PC-9 (cell line): Measurements from ENCODE around the gene PHF21A. TPM values are rescaled to one million over a fixed set of nuclear protein-coding genes. Genes with fewer than 3 reads are reported as not detected.

Source experiments
- BruUV-seq: library from RNA; stranded (reverse); fragments of 400-500 nt; replicated peaks from 2 replicates; lab custom pipeline; 2021; lab: Mats Ljungman, UMichigan
- CTCF ChIA-PET: fragments of 300-600 bp; sonication (Branson Sonifier 250); formaldehyde crosslinking; loops from one replicate; lab custom pipeline; 2022; ENCODE audit warnings: antibody characterized with exemption; lab: Charles Lee
- POLR2A ChIA-PET: fragments of 300-600 bp; sonication (Branson Sonifier 250); formaldehyde crosslinking; loops from one replicate; lab custom pipeline; 2022; ENCODE audit warnings: antibody characterized with exemption; ENCODE audit not compliant: unreplicated experiment; lab: Charles Lee
- DNase-seq, 2 experiments: peaks; one replicate each; pipeline versions ENCODE4 v3.0.0 to v3.0.0-alpha.2; 2015 to 2022; ENCODE audit warnings: mixed read lengths in 1 of 2
- H2AFZ ChIP-seq: fragments of 200-600 bp; sonication (generic); 2 replicates; pipeline ENCODE4 v1.8.1; 2017; ENCODE audit warnings: antibody characterized with exemption
- H3F3A ChIP-seq: fragments of 200-600 bp; sonication (generic); 2 replicates; pipeline ENCODE4 v1.8.1; 2017; ENCODE audit warnings: antibody characterized with exemption, mild to moderate bottlenecking, low read depth; ENCODE audit not compliant: insufficient read depth
- H3K27ac ChIP-seq: fragments of 200-600 bp; sonication (generic); 2 replicates; pipeline ENCODE4 v1.6.1; 2016; ENCODE audit warnings: mixed run types
- H3K27me3 ChIP-seq: fragments of 200-600 bp; sonication (generic); 2 replicates; pipeline ENCODE4 v1.6.1; 2016; ENCODE audit warnings: low read depth, mixed run types; ENCODE audit not compliant: insufficient read depth
- H3K36me3 ChIP-seq: fragments of 200-600 bp; sonication (generic); 2 replicates; pipeline ENCODE4 v1.6.1; 2016; ENCODE audit warnings: low read depth, mixed run types
- H3K4me1 ChIP-seq: fragments of 200-600 bp; sonication (generic); replicated peaks from 2 replicates; pipeline ENCODE4 v1.6.1; 2016; ENCODE audit warnings: mixed run types; ENCODE audit not compliant: insufficient read depth
- H3K4me2 ChIP-seq: fragments of 200-600 bp; sonication (generic); 2 replicates; pipeline ENCODE4 v1.6.1; 2017; ENCODE audit warnings: mixed run types
- H3K4me3 ChIP-seq: fragments of 200-600 bp; sonication (generic); 2 replicates; pipeline ENCODE4 v1.6.1; 2016; ENCODE audit warnings: mixed run types
- H3K79me2 ChIP-seq: fragments of 200-600 bp; sonication (generic); 2 replicates; pipeline ENCODE4 v1.6.1; 2017; ENCODE audit warnings: low read depth, mixed run types
- H3K9me2 ChIP-seq: fragments of 200-600 bp; sonication (generic); 2 replicates; pipeline ENCODE4 v1.8.1; 2017; ENCODE audit warnings: mild to moderate bottlenecking; ENCODE audit not compliant: insufficient read depth
- H3K9me3 ChIP-seq: fragments of 200-600 bp; sonication (generic); 2 replicates; pipeline ENCODE4 v1.8.1; 2016; ENCODE audit warnings: low read depth; ENCODE audit not compliant: insufficient read depth
- H4K20me1 ChIP-seq: fragments of 200-600 bp; sonication (generic); 2 replicates; pipeline ENCODE4 v1.8.1; 2017; ENCODE audit not compliant: insufficient read depth
- CTCF ChIP-seq: fragments of 200-600 bp; sonication (generic); conservative IDR thresholded peaks from 2 replicates; pipeline ENCODE4 v1.6.1; 2017; ENCODE audit warnings: mixed run types, antibody characterized with exemption, mild to moderate bottlenecking, moderate library complexity
- EZH2 ChIP-seq: fragments of 200-600 bp; sonication (generic); IDR thresholded peaks from 2 replicates; pipeline ENCODE4 v1.8.0; 2017; ENCODE audit warnings: antibody characterized with exemption, low read depth
- intact Hi-C: fragments of 100-400 bp; cut with micrococcal nuclease; formaldehyde crosslinking; loops from one replicate; pipeline ENCODE4 v1.10.0; 2022; ENCODE audit not compliant: unreplicated experiment
- total RNA-seq: library from RNA; stranded (reverse); gene quantifications from 2 replicates; pipeline ENCODE4 v1.2.3, GENCODE V29; 2021

PHF21A gene
- total RNA-seq, 1 experiment from 2014 or later, result 54.3 TPM

GRCh38 chr11:46143049-46143806, 22.0 kb upstream of the PHF21A start:
- ChIA-PET CTCF (interaction anchor here (1.2 kb wide), 1 partner anchor 17 kb away, joined by 3 read pairs; no protein-coding TSS in a partner anchor), POLR2A (interaction anchor here (0.6 kb wide), 1 partner anchor 26 kb away, joined by 5 read pairs; no protein-coding TSS in a partner anchor)

GRCh38 chr11:46142561-46142960, 21.3 kb upstream of the PHF21A start:
- Histone ChIP-seq H3K27me3 (no peaks in the 10 kb centered on the region), H3K27ac (no peak overlapping the region), H3K4me1 (no peaks in the 10 kb centered on the region), H3K9me3 (no peaks in the 10 kb centered on the region), H4K20me1 (no peaks in the 10 kb centered on the region), H3K9me2 (no peaks in the 10 kb centered on the region), H3K36me3 (no peaks in the 10 kb centered on the region), H3F3A (no peaks in the 10 kb centered on the region), H3K4me3 (no peak overlapping the region), H3K79me2 (no peaks in the 10 kb centered on the region), H3K4me2 (no peak overlapping the region), H2AFZ (no peak overlapping the region)
- POLR2A ChIA-PET, result no interaction called here
- no TSS peak for BruUV-seq
- CTCF ChIA-PET, result no interaction called here
- intact Hi-C loops, result no loop called here
- DNase-seq, result no peak
- no peak for TF ChIP-seq EZH2
- no peak for TF ChIP-seq CTCF

More at GRCh38 chr11:46143049-46143806, 22.0 kb upstream of the PHF21A start:
- H3F3A ChIP-seq, result no peaks in the 10 kb centered on the region
- TF ChIP-seq CTCF, result no peak
- TF ChIP-seq EZH2, result no peak
- intact Hi-C loops, result no loop called here
- no peaks in the 10 kb centered on the region for H3K27me3 ChIP-seq
- no peaks in the 10 kb centered on the region for H3K36me3 ChIP-seq
- H3K9me3 ChIP-seq, result no peaks in the 10 kb centered on the region
- no peak overlapping the region for H2AFZ ChIP-seq
- no peaks in the 10 kb centered on the region for H3K9me2 ChIP-seq
- no TSS peak for BruUV-seq
- no peak overlapping the region for H3K4me2 ChIP-seq
- no peak overlapping the region for H3K4me3 ChIP-seq
- no peaks in the 10 kb centered on the region for H3K79me2 ChIP-seq
- no peak for DNase-seq
- no peaks in the 10 kb centered on the region for H3K4me1 ChIP-seq
- H3K27ac ChIP-seq, result no peak overlapping the region
- no peaks in the 10 kb centered on the region for H4K20me1 ChIP-seq

GRCh38 chr11:46141597-46141996, 20.3 kb upstream of the PHF21A start:
- ChIA-PET POLR2A (no interaction called here), CTCF (no interaction called here)
- Histone ChIP-seq H3K9me3 (no peaks in the 10 kb centered on the region), H3K4me3 (no peak overlapping the region), H3K36me3 (no peaks in the 10 kb centered on the region), H4K20me1 (no peaks in the 10 kb centered on the region), H3F3A (no peaks in the 10 kb centered on the region), H3K4me1 (no peaks in the 10 kb centered on the region), H3K79me2 (no peaks in the 10 kb centered on the region), H3K27me3 (no peaks in the 10 kb centered on the region), H3K4me2 (no peak overlapping the region), H3K9me2 (no peaks in the 10 kb centered on the region), H3K27ac (no peak overlapping the region), H2AFZ (no peak overlapping the region)
- intact Hi-C loops, result no loop called here
- no peak for DNase-seq
- BruUV-seq, result no TSS peak
- no peak for TF ChIP-seq CTCF
- no peak for TF ChIP-seq EZH2
